HG03521 (cell line): ENCODE results near the gene ATXN7L2.

Experiments
- ATAC-seq: cut with Tn5 transposase; IDR thresholded peaks from one replicate; pipeline ENCODE4 v1.9.1; 2021; ENCODE audit warnings: mild to moderate bottlenecking, moderate library complexity; ENCODE audit not compliant: unreplicated experiment

The ATXN7L2 gene

GRCh38 chr1:109476825-109477224, 6.9 kb upstream of the ATXN7L2 start:
- no peak for ATAC-seq

GRCh38 chr1:109477821-109478220, 5.9 kb upstream of the ATXN7L2 start:
- no peak for ATAC-seq

GRCh38 chr1:109478806-109479205, 4.9 kb upstream of the ATXN7L2 start:
- ATAC-seq = no peak

GRCh38 chr1:109479311-109479710, 4.4 kb upstream of the ATXN7L2 start:
- no peak for ATAC-seq

GRCh38 chr1:109479901-109480300, 3.8 kb upstream of the ATXN7L2 start:
- no peak for ATAC-seq

GRCh38 chr1:109481646-109482045, 2.1 kb upstream of the ATXN7L2 start:
- ATAC-seq = no peak

GRCh38 chr1:109482242-109482641, 1.5 kb upstream of the ATXN7L2 start:
- ATAC-seq = no peak

GRCh38 chr1:109482791-109483671, 674 bp upstream of the ATXN7L2 start:
- peak; percentile 6 for ATAC-seq

- ATAC-seq = no peak
Measured at GRCh38 chr1:109484519-109484975, 842 bp downstream of the ATXN7L2 start.

- no peak for ATAC-seq
Measured at GRCh38 chr1:109485001-109485400, 1.3 kb downstream of the ATXN7L2 start.

GRCh38 chr1:109487261-109487660, 3.6 kb downstream of the ATXN7L2 start:
- no peak for ATAC-seq

GRCh38 chr1:109488201-109488600, 4.5 kb downstream of the ATXN7L2 start:
- no peak for ATAC-seq

- ATAC-seq = no peak
Measured at GRCh38 chr1:109488696-109489095, 5.0 kb downstream of the ATXN7L2 start.

- no peak for ATAC-seq
Measured at GRCh38 chr1:109490029-109490933, 6.6 kb downstream of the ATXN7L2 start.

- ATAC-seq = no peak
Measured at GRCh38 chr1:109490934-109491302, 7.2 kb downstream of the ATXN7L2 start.

- ATAC-seq = no peak
Measured at GRCh38 chr1:109491372-109491771, 7.7 kb downstream of the ATXN7L2 start.

GRCh38 chr1:109492779-109493178, 9.1 kb downstream of the ATXN7L2 start:
- no peak for ATAC-seq

GRCh38 chr1:109493227-109493626, 9.5 kb downstream of the ATXN7L2 start:
- no peak for ATAC-seq

- ATAC-seq = peak; percentile 79
Measured at GRCh38 chr1:109493805-109494539, 10.3 kb downstream of the ATXN7L2 start, which contains the start of gene CYB561D1. TSS of gene CYB561D1 (plus strand) at chr1:109494094. CDS start at chr1:109494140, 46 bp downstream.

GRCh38 chr1:109495738-109496137, 12.0 kb downstream of the ATXN7L2 start:
- ATAC-seq = no peak
